GM12878 (cell line): ENCODE data around the gene PRR14L.

ENCODE experiments used
- MTA2 ChIP-seq: fragments of 450-650 bp; IDR thresholded peaks from 2 replicates; pipeline ENCODE4 v1.6.1; 2016; ENCODE audit warnings: low read depth, mild to moderate bottlenecking, moderate library complexity
- MXI1 ChIP-seq: fragments of 150-350 bp; IDR thresholded peaks from 2 replicates; pipeline ENCODE4 v1.6.1; 2011; ENCODE audit warnings: low read depth, mild to moderate bottlenecking, inconsistent platforms, low read length, improper control_type of control experiment
- NFIC ChIP-seq: IDR thresholded peaks from 2 replicates; pipeline ENCODE4 v1.6.1; 2012; ENCODE audit warnings: low read depth, mild to moderate bottlenecking, inconsistent platforms, low read length, moderate library complexity
- PRDM15 ChIP-seq: fragments of 450-650 bp; formaldehyde crosslinking; IDR thresholded peaks from 2 replicates; pipeline ENCODE4 v1.4.0; 2020; ENCODE audit warnings: mild to moderate bottlenecking, moderate library complexity
- RAD51 ChIP-seq: fragments of 450-650 bp; IDR thresholded peaks from 2 replicates; pipeline ENCODE4 v1.6.1; 2016; ENCODE audit warnings: moderate library complexity, mild to moderate bottlenecking, inconsistent platforms
- RELB ChIP-seq: fragments of 450-650 bp; IDR thresholded peaks from 2 replicates; pipeline ENCODE4 v1.6.1; 2017; ENCODE audit warnings: low read depth, mild to moderate bottlenecking, moderate library complexity
- REST ChIP-seq: IDR thresholded peaks from 2 replicates; pipeline ENCODE4 v1.6.1; 2012; ENCODE audit warnings: mild to moderate bottlenecking, low read depth, low read length
- SIX5 ChIP-seq: IDR thresholded peaks from 2 replicates; pipeline ENCODE4 v1.6.1; 2011; ENCODE audit warnings: mild to moderate bottlenecking, low read depth, low read length, moderate library complexity; ENCODE audit not compliant: severe bottlenecking
- ZBTB33 ChIP-seq: fragments of 450-650 bp; IDR thresholded peaks from 2 replicates; pipeline ENCODE4 v1.6.1; 2017; ENCODE audit warnings: mild to moderate bottlenecking

GRCh38 chr22:31789803-31790202 lies 39.9 kb upstream of the PRR14L start:
- no peak for TF ChIP-seq MXI1
- TF ChIP-seq NFIC: no peak
- TF ChIP-seq ZBTB33: no peak
- no peak for TF ChIP-seq MTA2
- no peak for TF ChIP-seq RAD51
- no peak for TF ChIP-seq SIX5
- TF ChIP-seq REST: no peak
- TF ChIP-seq RELB: no peak
- TF ChIP-seq PRDM15: no peak
